Body of pancreas (tissue), 4 donors: ENCODE results near the gene TNPO1. TPM values are rescaled to one million over a fixed set of nuclear protein-coding genes. Genes with fewer than 3 reads are reported as not detected.

Experiments used
- ATAC-seq: fragments of 150-250 bp; one replicate; pipeline ENCODE4 v1.9.1; 2016
- DNase-seq, 4 donors: peaks; one replicate each; pipeline ENCODE4 v3.0.0-alpha.2; 2019
- H3K27ac ChIP-seq, 4 donors: fragments of 200-600 bp; sonication (generic); 1 replicate in 3 of 4; 2 replicates in 1 of 4; pipeline versions ENCODE4 v1.5.1 to v1.6.1; 2016 to 2019; ENCODE audit warnings: mild to moderate bottlenecking in 1 of 4, mixed read lengths in 1 of 4, moderate library complexity in 1 of 4
- H3K27me3 ChIP-seq, 2 donors: fragments of 200-600 bp; sonication (generic); one replicate each; pipeline ENCODE4 v1.6.0; 2016; ENCODE audit warnings: mild to moderate bottlenecking in 1 of 2
- H3K36me3 ChIP-seq, 2 donors: fragments of 200-600 bp; sonication (generic); replicated peaks in 1 of 2; 2 replicates each; pipeline ENCODE4 v1.5.1; 2016; ENCODE audit warnings: low read depth in 2 of 2; ENCODE audit not compliant: insufficient read depth in 1 of 2
- H3K4me1 ChIP-seq: fragments of 200-600 bp; sonication (generic); one replicate; pipeline ENCODE4 v1.6.0; 2016
- H3K4me3 ChIP-seq, 2 donors: fragments of 200-600 bp; sonication (generic); 1 replicate in 1 of 2; 2 replicates in 1 of 2; pipeline ENCODE4 v1.5.1; 2016 to 2019
- H3K9me3 ChIP-seq, 3 donors: fragments of 200-600 bp; sonication (generic); 1 replicate in 2 of 3; 2 replicates in 1 of 3; pipeline ENCODE4 v1.5.1; 2016
- POLR2A ChIP-seq, 3 donors: fragments of 450-650 bp; IDR thresholded peaks; one replicate each; pipeline ENCODE4 v1.6.1; 2016; ENCODE audit warnings: antibody characterized with exemption in 3 of 3, mild to moderate bottlenecking in 2 of 3
- WGBS, 2 donors: methylation state at CpG; one replicate each; pipeline ENCODE4 v1.1.5; 2017; 5-methylcytosine and 5-hydroxymethylcytosine counted together
- intact Hi-C: fragments of 100-400 bp; cut with DNase I; formaldehyde crosslinking; loops from one replicate; pipeline ENCODE4 v1.15.1; 2023
- total RNA-seq, 2 donors: library from RNA; depleted of rRNA; stranded (reverse); fragments of >200 nt; gene quantifications; one replicate each; pipeline ENCODE4 v1.1.0, GENCODE V29; 2016
- TF ChIP-seq, protein P1 (sequence below), 7 experiments: fragments of 450-650 bp in 4 of 7; fragments of 200-600 bp in 3 of 7; sonication (generic) in 3 of 7; IDR thresholded peaks; one replicate each; pipeline ENCODE4 v1.5.1; 2016 to 2019; ENCODE audit warnings: antibody characterized with exemption in 7 of 7

TNPO1 gene
- total RNA-seq, 2 donors from 2014 or later, result 41.2 to 71.9 TPM

DNA sequence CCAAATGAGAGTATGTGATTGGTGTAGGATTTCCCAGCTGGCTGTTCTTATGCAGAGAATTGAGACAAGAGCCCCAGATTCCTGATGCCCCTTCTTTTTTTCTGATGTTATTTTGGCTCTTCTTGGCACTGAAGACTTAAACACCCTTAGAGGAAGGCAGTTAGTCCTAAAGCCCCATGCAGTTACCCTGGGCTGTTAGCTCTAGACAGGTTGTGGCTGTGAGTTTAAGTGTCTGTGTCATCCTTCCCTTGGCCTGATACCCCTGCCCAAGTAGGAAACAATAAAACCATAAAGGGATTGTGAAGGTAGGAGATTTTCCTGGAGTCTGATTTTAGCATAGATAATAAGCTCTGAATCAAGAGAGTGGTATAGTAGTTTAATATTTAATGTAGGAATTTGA is 13.2 kb downstream of the TNPO1 start:
- Histone ChIP-seq H3K4me3 (no peak overlapping the region), H3K27ac (no peak overlapping the region), H3K27me3 (no peaks in the 10 kb centered on the region), H3K4me1 (peaks cover under 1% of the 10 kb centered on the region), H3K36me3 (no peaks in the 10 kb centered on the region), H3K9me3 (no peaks in the 10 kb centered on the region)
- ATAC-seq, result no peak
- no peak for DNase-seq
- intact Hi-C loops, result no loop called here
- no peak for TF ChIP-seq POLR2A (IDR thresholded peaks at IDR 0.05)
- TF ChIP-seq, protein P1, sequence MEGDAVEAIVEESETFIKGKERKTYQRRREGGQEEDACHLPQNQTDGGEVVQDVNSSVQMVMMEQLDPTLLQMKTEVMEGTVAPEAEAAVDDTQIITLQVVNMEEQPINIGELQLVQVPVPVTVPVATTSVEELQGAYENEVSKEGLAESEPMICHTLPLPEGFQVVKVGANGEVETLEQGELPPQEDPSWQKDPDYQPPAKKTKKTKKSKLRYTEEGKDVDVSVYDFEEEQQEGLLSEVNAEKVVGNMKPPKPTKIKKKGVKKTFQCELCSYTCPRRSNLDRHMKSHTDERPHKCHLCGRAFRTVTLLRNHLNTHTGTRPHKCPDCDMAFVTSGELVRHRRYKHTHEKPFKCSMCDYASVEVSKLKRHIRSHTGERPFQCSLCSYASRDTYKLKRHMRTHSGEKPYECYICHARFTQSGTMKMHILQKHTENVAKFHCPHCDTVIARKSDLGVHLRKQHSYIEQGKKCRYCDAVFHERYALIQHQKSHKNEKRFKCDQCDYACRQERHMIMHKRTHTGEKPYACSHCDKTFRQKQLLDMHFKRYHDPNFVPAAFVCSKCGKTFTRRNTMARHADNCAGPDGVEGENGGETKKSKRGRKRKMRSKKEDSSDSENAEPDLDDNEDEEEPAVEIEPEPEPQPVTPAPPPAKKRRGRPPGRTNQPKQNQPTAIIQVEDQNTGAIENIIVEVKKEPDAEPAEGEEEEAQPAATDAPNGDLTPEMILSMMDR (IDR thresholded peaks at IDR 0.05), result no peak

DNA sequence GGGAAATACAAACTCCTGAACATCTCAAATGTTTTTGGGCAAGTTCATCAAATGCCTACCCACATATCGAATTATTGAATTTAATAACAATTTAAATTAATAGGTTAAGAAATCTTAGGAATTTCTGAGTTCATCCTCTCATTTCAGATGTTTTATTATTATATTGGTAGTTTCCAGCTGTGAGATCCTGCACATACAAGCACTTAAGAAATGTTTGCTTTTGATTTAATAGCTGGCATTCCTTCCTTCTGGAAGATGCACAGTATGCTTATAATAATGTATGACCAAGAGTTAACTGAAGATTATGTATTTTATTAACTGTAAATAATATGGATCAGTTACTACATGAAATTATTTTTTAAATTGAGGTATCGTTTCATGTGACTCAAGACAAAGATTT is 13.9 kb downstream of the TNPO1 start:
- Histone ChIP-seq H3K36me3 (no peaks in the 10 kb centered on the region), H3K27ac (no peak overlapping the region), H3K4me3 (no peak overlapping the region), H3K9me3 (no peaks in the 10 kb centered on the region), H3K27me3 (no peaks in the 10 kb centered on the region), H3K4me1 (no peaks in the 10 kb centered on the region)
- DNase-seq (no peak), ATAC-seq (no peak)
- intact Hi-C loops, result no loop called here
- TF ChIP-seq, protein P1 (IDR thresholded peaks at IDR 0.05), result no peak
- no peak for TF ChIP-seq POLR2A (IDR thresholded peaks at IDR 0.05)
- 93 to 94% methylated on average over 2 of the region's 2 CpGs for WGBS, 2 donors

DNA sequence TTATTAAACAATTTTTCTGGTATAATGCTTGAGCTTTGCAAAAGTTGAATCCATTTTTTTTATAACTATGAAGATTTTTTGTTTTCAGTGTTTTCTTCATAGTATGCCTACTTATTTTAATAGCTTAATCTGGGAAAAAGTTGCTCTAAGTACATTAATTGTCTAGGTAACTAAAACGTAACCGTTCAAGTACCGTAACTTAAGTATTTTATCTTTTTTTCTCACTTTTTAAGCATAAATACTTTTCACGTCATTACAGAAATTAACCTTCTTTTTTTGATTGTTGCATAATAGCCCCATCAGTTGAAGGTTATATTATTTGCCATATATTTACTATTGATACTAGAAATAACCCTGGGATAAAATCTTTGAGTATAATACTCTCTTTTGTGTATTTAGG is 15.2 kb downstream of the TNPO1 start:
- H3K4me3 ChIP-seq, result no peak overlapping the region
- WGBS, 2 donors, result 95 to 96% methylated on average over 4 of the region's 4 CpGs
- no peaks in the 10 kb centered on the region for H3K36me3 ChIP-seq
- H3K27me3 ChIP-seq, result no peaks in the 10 kb centered on the region
- H3K9me3 ChIP-seq, result no peaks in the 10 kb centered on the region
- no peak overlapping the region for H3K27ac ChIP-seq
- TF ChIP-seq POLR2A (IDR thresholded peaks at IDR 0.05), result no peak
- TF ChIP-seq, protein P1 (IDR thresholded peaks at IDR 0.05), result no peak
- ATAC-seq (no peak), DNase-seq (no peak)
- intact Hi-C loops, result no loop called here
- H3K4me1 ChIP-seq, result no peaks in the 10 kb centered on the region

DNA sequence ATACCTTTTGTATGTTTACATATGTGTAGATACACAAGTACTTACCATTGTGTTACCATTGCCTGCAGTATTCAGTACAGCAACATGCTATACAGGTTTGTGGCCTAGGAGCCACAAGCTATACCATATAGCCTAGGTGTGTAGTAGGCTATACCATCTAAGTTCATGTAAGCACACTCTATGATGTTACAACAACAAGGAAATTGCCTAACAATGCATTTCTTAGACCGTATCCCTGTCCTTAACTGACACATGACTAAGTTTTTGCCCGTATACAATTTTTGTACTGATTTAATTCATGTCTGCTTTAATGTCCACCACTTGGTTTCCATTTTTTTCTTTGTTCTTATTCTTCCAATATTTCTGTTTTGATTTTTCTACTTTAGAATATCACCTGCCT is 18.5 kb downstream of the TNPO1 start:
- intact Hi-C loops, result no loop called here
- WGBS, 2 donors, result 76 to 86% methylated on average over 2 of the region's 2 CpGs
- Histone ChIP-seq H3K27me3 (no peaks in the 10 kb centered on the region), H3K4me1 (peaks cover 25% of the 10 kb centered on the region), H3K27ac (no peak overlapping the region), H3K36me3 (no peaks in the 10 kb centered on the region), H3K4me3 (no peak overlapping the region), H3K9me3 (no peaks in the 10 kb centered on the region)
- no peak for TF ChIP-seq POLR2A (IDR thresholded peaks at IDR 0.05)
- TF ChIP-seq, protein P1 (IDR thresholded peaks at IDR 0.05), result no peak
- ATAC-seq (no peak), DNase-seq (no peak)

DNA sequence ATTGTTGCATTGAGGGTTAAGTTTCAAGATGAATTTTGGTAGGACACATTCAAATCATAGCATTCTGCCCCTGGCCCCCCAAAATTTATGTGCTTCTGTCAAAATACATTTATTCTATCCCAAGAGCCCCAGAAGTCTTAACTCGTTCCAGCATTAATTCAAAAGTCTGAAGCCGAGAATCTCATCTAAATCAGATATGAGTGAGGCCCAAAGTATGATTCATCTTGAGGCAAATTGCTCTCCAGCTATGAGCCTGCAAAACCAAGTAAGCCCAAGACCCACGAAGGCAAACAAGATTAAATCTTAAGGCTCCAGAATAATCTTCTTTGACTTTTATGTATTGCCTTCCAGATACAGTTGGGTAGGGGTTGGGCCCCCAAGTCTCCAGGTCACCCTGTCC is 19.2 kb downstream of the TNPO1 start:
- TF ChIP-seq, protein P1 (IDR thresholded peaks at IDR 0.05), result no peak
- ATAC-seq, result no peak
- H3K4me3 ChIP-seq, result no peak overlapping the region
- WGBS, 2 donors, result 84 to 89% methylated on average over 3 of the region's 3 CpGs
- H3K36me3 ChIP-seq, result no peaks in the 10 kb centered on the region
- no peaks in the 10 kb centered on the region for H3K27me3 ChIP-seq
- no peak overlapping the region for H3K27ac ChIP-seq
- peaks cover 25% of the 10 kb centered on the region for H3K4me1 ChIP-seq
- no peaks in the 10 kb centered on the region for H3K9me3 ChIP-seq
- intact Hi-C loops, result no loop called here
- DNase-seq, result no peak
